Endometrial microvascular endothelial cells (primary cell): ENCODE data around the gene FBN1. TPM values are rescaled to one million over a fixed set of nuclear protein-coding genes. Genes with fewer than 3 reads are reported as not detected.

Experiments used
- in situ Hi-C: cut with HindIII; loops from 2 replicates; pipeline ENCODE4 v1.10.0; 2017; ENCODE audit warnings: low sequenced_read_pairs, low pct_unique_long_range_greater_than_20kb; ENCODE audit errors: inconsistent ontology term
- total RNA-seq: library from RNA; depleted of rRNA; stranded (reverse); fragments of >200 nt; gene quantifications from one replicate; pipeline ENCODE4 v1.2.3, GENCODE V29; 2015; ENCODE audit errors: inconsistent ontology term

Gene FBN1
- total RNA-seq, 1 donor from 2014 or later = 36.3 TPM

DNA sequence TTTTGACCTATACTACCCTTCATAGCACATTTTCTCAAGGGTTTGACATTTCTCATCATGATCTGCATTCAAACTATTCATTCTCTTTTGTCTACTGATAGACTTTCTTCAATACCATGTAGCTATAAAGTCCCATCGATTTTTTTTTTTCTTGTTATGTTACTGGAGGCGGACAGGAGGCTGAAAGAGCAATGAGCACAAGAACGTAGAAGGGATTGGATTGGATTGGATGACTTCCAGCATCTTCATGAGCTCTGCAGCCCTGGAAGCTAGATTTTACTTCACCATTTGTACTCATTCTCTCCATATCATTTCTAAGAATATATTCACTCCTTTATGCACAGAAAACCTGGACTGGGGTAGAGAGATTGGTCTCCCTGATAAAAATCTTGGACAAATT lies 271.0 kb downstream of the FBN1 start:
- in situ Hi-C loops = no loop called here

DNA sequence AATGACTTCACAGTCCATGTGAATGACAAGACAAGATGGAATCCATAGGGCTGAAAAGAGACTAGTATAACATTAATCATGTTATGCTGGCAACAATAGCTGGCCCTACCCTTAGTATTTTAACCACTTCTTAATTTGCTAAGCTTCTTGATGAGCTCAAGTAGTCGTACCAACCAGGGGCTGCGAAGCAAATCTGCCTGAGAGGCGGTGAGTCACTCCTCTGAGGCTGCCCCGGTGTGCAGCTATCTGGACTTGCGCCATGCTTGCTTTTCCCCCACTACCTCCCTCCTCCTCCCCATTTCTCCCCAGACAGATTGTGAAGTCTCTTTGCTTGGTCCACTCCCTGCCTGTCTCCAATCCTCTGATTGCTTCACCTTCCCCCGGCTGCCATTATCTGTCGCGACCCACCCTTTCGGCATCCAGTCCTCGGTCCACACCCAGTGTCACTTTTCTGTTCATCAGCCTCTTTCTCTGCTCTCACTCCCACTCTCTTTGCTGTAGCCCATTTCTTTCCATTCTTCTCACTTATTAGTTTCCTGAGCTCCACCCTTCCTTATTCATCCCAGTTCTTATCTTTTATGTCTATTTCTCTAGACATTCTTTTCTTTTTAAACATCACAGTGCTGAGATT lies 271.6 kb downstream of the FBN1 start:
- in situ Hi-C loops = no loop called here

DNA sequence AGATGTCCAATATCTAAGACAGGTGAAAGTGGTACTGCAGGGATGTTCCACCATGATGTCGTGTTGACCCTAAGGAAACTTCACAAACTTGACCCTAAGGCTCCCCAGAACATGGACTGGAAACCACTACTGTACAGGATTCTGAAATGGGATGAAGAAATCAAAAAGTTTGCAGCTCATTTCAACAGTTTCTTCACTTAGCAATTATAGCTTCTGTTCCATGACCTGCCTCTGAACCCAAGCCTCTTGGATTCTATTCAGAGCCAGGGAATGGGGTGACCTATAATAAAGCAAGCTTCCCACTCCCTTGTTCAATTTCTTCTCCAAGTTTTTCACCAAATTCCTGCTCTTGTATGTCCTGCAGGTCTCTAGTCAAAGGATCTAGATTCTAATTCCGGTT lies 273.5 kb downstream of the FBN1 start:
- in situ Hi-C loops = no loop called here

DNA sequence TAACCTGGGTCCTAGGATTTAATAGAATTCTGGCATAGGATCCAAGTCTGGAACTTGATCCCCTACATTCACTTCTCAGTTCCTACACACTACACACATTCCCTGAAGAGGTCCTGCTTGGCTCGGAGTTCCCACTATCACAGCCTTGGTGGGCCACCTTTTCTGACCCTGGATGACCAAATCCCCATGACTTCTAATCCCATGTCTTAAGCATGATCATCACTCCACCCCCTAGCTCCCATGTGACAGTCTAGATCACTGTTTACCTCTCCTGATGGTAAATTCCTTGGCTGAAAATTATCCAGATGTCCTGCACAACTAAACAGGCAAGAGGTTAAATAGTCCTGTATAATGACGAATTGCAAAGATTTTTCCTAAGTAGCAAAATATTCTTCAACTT lies 274.0 kb downstream of the FBN1 start:
- in situ Hi-C loops = no loop called here

DNA sequence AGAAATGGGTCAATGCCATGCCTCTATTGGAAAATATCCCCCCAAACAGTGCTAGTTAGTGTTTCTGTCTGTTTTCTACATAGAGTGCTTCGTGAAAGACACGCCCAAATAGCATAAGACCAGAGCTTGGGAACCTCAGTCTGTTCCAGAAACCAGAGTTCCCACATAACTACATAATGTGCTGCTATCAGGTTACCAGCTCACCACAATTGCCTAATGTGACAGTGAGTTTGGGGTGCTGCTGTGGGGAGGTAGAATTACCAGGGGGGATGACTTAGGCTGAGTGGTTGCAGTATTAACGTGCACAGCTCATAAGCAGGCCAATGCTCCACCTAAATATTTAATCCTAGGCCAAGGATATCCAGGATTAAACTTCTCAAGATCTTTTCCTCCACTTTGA lies 275.0 kb downstream of the FBN1 start:
- in situ Hi-C loops = no loop called here

DNA sequence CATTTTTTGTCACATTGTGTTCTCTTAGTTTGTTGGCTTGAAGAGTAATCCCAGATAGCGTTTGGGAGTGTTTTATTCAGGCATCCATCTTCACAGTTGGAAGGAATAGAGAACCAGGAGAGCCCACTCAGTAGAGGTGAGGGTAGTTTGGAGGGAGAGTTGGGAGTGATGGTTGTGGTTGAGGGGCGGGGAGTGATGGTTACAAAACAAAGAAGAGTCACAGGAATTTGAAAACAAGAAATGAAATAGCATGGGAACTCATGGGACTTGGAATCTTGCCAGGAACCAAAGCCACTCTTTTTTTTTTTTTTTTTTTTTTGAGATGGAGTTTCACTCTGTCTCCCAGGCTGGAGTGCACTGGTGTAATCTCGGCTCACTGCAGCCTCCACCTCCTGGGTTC lies 278.0 kb downstream of the FBN1 start:
- in situ Hi-C loops = no loop called here

DNA sequence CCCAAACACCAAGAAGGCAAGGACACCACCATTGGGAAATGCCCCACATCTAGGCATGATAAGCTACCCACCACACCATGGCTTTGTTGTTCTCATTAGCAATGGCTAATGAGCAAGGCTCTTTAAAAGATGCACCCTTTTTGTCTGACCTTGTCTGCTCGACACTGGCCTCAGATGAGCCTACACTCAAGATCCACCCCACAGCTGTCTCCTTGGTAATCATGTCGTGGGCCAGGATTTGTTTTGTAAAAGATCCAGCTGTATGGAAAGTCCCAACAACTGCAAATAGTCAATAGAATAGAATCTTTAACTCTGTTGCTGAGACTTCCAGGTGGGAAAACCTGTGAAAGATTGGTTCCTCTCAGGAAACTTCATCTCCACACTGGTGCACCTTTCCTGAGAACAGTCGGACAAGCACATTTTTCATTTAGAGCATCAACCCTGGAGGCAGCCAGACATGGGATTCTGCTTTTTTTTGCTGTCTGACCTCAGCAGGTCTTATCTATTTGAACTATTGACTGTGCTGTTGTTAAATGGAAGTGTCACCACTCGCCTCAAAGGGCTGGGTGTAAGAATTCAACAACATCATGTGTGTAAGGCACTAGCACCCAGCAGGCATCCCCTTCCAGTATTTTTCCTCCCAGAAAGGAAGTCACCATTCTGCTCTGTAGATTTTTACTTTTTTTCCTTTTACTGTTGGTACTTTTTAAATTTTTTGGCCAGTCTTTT lies 278.8 kb downstream of the FBN1 start:
- in situ Hi-C loops = no loop called here

DNA sequence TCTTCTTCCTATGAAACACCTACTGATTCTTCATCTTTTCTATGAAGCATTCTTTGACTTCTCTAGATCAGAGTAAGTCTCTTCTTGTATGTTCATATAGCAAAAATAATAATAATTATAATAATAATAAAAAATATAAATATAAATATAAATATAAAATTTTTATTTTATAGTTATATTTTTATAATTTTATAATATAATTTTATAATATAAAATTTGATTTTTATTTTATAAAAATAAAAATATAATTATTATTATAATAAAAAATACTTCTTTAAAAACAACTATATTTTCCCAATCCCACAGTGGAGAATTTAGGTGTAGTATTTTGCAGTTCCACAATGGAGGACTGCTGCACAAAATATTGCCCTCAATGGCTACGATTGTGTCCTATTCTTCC lies 279.9 kb downstream of the FBN1 start:
- in situ Hi-C loops = no loop called here

DNA sequence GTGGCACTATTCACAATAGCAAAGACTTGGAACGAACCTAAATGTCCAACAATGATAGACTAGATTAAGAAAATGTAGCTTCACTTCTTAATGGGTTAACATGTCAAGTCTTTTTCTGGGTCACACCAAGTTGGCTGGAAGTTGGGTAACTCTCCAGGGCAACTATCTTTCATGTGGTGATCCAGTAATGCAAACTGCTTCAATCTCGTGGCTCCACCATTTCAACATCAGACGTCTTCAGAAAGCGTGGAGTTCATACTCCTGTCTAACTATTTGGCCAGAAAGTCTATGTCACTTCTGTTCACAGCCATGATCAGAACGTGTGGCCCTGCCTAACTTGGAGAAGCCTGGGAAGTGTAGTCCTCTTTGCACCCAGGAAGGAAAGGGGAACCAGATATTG lies 282.0 kb downstream of the FBN1 start:
- in situ Hi-C loops = no loop called here

DNA sequence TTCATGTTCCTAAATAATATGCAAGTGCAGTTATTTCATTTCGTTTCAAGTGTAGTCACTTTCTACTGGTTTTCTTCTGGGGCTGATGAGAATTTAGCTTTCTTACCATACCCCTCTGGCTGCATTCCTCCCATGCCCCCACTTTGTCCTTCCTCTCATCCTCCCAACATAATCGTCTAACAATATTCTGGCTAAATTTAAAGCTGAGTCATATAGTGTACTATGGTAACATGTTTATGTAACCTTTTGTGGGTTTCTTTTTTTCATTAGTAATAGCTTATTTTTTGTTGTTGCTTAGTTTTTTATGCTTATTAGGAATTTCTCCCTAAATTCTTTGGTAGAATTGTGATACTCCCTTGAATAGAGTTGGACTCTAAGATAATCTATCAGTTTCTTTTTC lies 283.8 kb downstream of the FBN1 start:
- in situ Hi-C loops = no loop called here

DNA sequence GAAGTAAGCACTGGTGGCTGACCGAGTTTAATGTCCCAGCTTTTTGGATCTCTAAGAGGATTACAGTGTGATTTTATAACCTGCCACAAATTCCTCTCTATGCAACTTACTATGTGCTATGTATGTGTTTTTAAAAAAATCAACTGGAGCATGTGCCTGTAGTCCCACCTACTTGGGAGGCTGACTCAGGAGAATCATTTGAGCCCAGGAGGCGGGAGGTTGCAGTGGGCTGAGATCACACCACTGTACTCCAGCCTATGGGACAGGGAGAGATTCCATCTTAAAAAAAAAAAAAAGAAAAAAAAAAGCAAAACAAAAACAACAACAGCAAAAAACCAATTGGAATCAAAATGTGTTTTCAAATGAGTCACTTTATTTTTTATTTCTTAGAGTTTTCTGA lies 284.7 kb downstream of the FBN1 start:
- in situ Hi-C loops = no loop called here

Other genes starting within 250 kb of the FBN1 start
- gene CEP152, start 165.4 kb upstream of the FBN1 start, total RNA-seq = 3.4 TPM
- gene EID1, start 232.4 kb upstream of the FBN1 start, total RNA-seq = 221 TPM